Stimulated activated effector memory CD8-positive, alpha-beta T cell treated with anti-CD3 and anti-CD28 coated beads, Interleukin-12 subunit alpha, Interleukin-12 subunit beta, amount 100 ng/mL, for 72 hours (primary cell): Measurements from ENCODE around the gene LYSMD1.

Source experiments
- ATAC-seq: fragments of 150-1000 bp; cut with Tn5 transposase; 2 replicates; pipeline ENCODE4 v1.10.0; 2021
- DNase-seq, 2 donors: peaks; one replicate each; pipeline ENCODE4 v3.0.0; 2021 to 2022; ENCODE audit warnings: low spot score in 2 of 2
- H3K27ac Mint-ChIP-seq: one replicate; pipeline ENCODE4 v1.8.0; 2022; ENCODE audit warnings: mild to moderate bottlenecking, mixed read lengths
- H3K36me3 Mint-ChIP-seq: one replicate; pipeline ENCODE4 v1.8.0; 2022; ENCODE audit warnings: mild to moderate bottlenecking, mixed read lengths
- H3K4me1 Mint-ChIP-seq: one replicate; pipeline ENCODE4 v1.8.0; 2022; ENCODE audit warnings: mixed read lengths
- H3K4me3 Mint-ChIP-seq: one replicate; pipeline ENCODE4 v1.8.0; 2022; ENCODE audit warnings: mild to moderate bottlenecking, mixed read lengths
- H3K9me3 Mint-ChIP-seq: one replicate; pipeline ENCODE4 v1.8.0; 2022; ENCODE audit warnings: mixed read lengths

The LYSMD1 gene

GRCh38 chr1:151134396-151134795 is 31.3 kb downstream of the LYSMD1 start:
- no peak for ATAC-seq
- H3K36me3 Mint-ChIP-seq: no peaks in the 10 kb centered on the region

GRCh38 chr1:151133018-151133806 is 32.5 kb downstream of the LYSMD1 start:
- DNase-seq: no peak
- H3K36me3 Mint-ChIP-seq: no peaks in the 10 kb centered on the region
- no peak overlapping the region for H3K27ac Mint-ChIP-seq
- no peak for ATAC-seq
- no peak overlapping the region for H3K4me3 Mint-ChIP-seq
- no peaks in the 10 kb centered on the region for H3K9me3 Mint-ChIP-seq
- H3K4me1 Mint-ChIP-seq: no peaks in the 10 kb centered on the region

More at GRCh38 chr1:151134396-151134795, 31.3 kb downstream of the LYSMD1 start:
- no peak for DNase-seq
- no peaks in the 10 kb centered on the region for H3K4me1 Mint-ChIP-seq
- H3K27ac Mint-ChIP-seq: no peak overlapping the region
- no peak overlapping the region for H3K4me3 Mint-ChIP-seq
- no peaks in the 10 kb centered on the region for H3K9me3 Mint-ChIP-seq

- Mint-ChIP-seq H3K36me3 (no peaks in the 10 kb centered on the region), H3K9me3 (no peaks in the 10 kb centered on the region), H3K27ac (no peak overlapping the region), H3K4me3 (peak overlapping the region; percentile 59), H3K4me1 (no peaks in the 10 kb centered on the region)
- DNase-seq (no peak), ATAC-seq (no peak)
Measured at GRCh38 chr1:151132335-151133017, 33.2 kb downstream of the LYSMD1 start.

GRCh38 chr1:151131701-151132334 is 33.9 kb downstream of the LYSMD1 start:
- H3K9me3 Mint-ChIP-seq: no peaks in the 10 kb centered on the region
- no peaks in the 10 kb centered on the region for H3K36me3 Mint-ChIP-seq
- peak overlapping the region; percentile 59 for H3K4me3 Mint-ChIP-seq
- peak overlapping the region; percentile 40 for H3K27ac Mint-ChIP-seq
- no peaks in the 10 kb centered on the region for H3K4me1 Mint-ChIP-seq
- ATAC-seq (no peak), DNase-seq (no peak)

- Mint-ChIP-seq H3K9me3 (no peaks in the 10 kb centered on the region), H3K4me3 (peak overlapping the region; percentile 59), H3K27ac (peak overlapping the region; percentile 40), H3K4me1 (no peaks in the 10 kb centered on the region), H3K36me3 (no peaks in the 10 kb centered on the region)
- ATAC-seq (peak; percentile 95), DNase-seq (peak; percentile 29 to 71)
Measured at GRCh38 chr1:151130987-151131586, 34.6 kb downstream of the LYSMD1 start.

GRCh38 chr1:151128800-151129199 is 36.9 kb downstream of the LYSMD1 start:
- Mint-ChIP-seq H3K4me3 (no peak overlapping the region), H3K36me3 (peaks cover 10% of the 10 kb centered on the region)
- ATAC-seq: no peak

GRCh38 chr1:151124763-151125403 is 40.8 kb downstream of the LYSMD1 start:
- Mint-ChIP-seq H3K9me3 (no peaks in the 10 kb centered on the region), H3K36me3 (peaks cover 22% of the 10 kb centered on the region), H3K27ac (peak overlapping the region; percentile 84), H3K4me3 (no peak overlapping the region), H3K4me1 (peaks cover 9% of the 10 kb centered on the region)
- no peak for DNase-seq
- no peak for ATAC-seq

More at GRCh38 chr1:151128800-151129199, 36.9 kb downstream of the LYSMD1 start:
- H3K9me3 Mint-ChIP-seq: no peaks in the 10 kb centered on the region
- no peak overlapping the region for H3K27ac Mint-ChIP-seq
- DNase-seq: no peak
- peaks cover 9% of the 10 kb centered on the region for H3K4me1 Mint-ChIP-seq

GRCh38 chr1:151113877-151114276 is 51.8 kb downstream of the LYSMD1 start:
- H3K9me3 Mint-ChIP-seq: no peaks in the 10 kb centered on the region
- H3K4me1 Mint-ChIP-seq: no peaks in the 10 kb centered on the region
- peaks cover 28% of the 10 kb centered on the region for H3K36me3 Mint-ChIP-seq
- H3K27ac Mint-ChIP-seq: no peak overlapping the region
- DNase-seq (no peak), ATAC-seq (no peak)
- no peak overlapping the region for H3K4me3 Mint-ChIP-seq
